HG02588 (cell line): ENCODE data around the gene PCNX3.
A peak's percentile ranks its signal among the peaks of the same experiment; 100 is the strongest.
"Not testable (repeated sequence)": the region's sequence is repeated elsewhere in the genome, so short reads cannot be mapped to it uniquely, and the experiment has no call there.

Experiments
- ATAC-seq: cut with Tn5 transposase; IDR thresholded peaks from one replicate; pipeline ENCODE4 v1.9.1; 2021; ENCODE audit warnings: mild to moderate bottlenecking, moderate library complexity; ENCODE audit not compliant: unreplicated experiment

PCNX3 gene

GRCh38 chr11:65637794-65638419 lies 22.3 kb downstream of the PCNX3 start, which contains the start of gene SIPA1:
SIPA1 (plus strand) TSS chr11:65638101; CDS start chr11:65640922, 2,821 bp downstream.
- ATAC-seq = peak; percentile 42

- not testable (repeated sequence) for ATAC-seq
Measured at GRCh38 chr11:65639228-65639597, 23.6 kb downstream of the PCNX3 start.

DNA sequence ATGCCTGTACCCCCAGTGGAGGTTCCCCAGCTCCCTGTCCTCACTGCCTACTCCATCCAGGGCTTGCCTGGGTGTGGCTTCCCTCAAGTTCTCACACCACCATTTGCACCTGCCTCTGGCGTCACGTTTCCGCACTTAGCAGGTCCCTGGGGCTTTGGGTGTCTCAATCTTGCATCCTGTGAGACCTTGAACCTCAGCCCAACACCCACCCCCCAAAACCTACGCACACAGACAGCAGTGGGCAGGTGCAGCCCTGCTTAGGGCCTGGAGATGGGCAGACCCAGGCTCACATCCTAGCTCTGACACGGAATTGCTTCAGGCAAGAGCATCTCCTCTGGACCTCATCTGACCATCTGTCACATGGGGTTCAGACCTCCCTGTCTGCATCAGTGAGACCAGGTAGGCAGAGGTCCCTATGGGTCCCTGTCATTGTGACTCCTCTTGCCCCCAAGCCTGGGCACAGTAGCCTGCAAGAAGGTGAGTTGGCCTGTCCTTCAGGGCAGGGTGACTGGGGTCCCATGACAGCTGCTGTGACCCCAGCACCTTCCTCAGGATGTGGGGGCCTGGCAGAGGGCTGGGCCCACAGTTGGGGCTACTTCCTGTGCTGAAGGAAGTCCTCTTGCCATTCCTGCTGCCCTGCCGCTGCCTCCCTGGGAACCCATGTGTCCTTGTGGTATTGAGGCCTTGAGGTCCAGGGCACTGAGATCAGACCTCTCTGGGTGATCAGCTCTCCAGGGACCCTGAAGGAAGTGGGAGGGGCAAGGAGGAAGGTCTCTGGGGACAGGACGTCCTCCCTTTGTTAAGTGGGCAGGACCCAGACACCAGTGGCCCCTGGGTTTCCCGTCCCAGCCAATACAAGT lies 24.3 kb downstream of the PCNX3 start:
- peak; percentile 38 for ATAC-seq

- no peak for ATAC-seq
Measured at GRCh38 chr11:65640483-65641296, 25.1 kb downstream of the PCNX3 start.

- ATAC-seq = no peak
Measured at GRCh38 chr11:65641297-65642013, 25.9 kb downstream of the PCNX3 start.

DNA sequence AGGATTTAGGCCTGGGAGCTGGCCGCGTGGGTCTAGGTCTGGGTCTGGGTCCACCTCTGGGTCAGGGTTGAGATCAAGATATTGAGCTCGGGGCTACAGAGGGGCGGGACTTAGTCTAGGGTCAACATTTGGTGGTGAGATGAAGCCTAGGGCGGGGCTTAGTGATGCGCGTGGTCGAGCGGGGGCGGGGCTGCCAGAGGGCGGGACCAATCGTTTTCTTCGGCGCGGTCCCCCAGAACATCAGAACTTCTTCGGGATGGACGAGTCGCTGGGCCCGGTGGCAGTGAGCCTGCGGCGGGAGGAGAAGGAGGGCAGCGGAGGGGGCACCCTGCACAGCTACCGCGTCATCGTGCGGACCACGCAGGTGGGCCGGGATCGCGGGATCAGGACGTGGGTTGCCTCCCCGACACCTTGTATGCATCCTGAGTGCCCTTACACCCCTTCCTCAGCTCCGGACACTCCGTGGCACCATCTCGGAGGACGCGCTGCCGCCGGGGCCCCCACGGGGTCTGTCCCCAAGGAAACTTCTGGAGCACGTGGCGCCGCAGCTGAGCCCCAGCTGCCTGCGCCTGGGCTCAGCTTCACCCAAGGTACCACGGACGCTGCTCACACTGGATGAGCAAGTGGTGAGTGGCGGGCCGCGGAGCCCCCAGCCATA lies 26.6 kb downstream of the PCNX3 start:
- no peak for ATAC-seq

GRCh38 chr11:65643971-65644370 lies 28.4 kb downstream of the PCNX3 start:
- no peak for ATAC-seq

DNA sequence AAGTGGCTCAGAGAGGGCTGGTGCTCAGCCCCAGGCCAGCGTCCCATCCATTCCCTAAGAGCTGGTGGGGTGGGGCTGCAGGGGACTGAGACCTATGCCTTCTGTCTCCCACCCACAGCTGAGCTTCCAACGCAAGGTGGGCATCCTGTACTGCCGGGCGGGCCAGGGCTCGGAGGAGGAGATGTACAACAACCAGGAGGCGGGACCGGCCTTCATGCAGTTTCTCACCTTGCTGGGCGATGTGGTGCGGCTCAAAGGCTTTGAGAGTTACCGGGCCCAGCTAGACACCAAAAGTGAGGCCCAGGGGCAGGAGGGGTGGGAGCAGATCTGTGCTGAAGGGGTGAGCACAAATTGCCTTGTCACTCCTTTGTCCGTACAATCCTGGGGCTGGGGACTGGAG lies 29.3 kb downstream of the PCNX3 start:
- no peak for ATAC-seq

DNA sequence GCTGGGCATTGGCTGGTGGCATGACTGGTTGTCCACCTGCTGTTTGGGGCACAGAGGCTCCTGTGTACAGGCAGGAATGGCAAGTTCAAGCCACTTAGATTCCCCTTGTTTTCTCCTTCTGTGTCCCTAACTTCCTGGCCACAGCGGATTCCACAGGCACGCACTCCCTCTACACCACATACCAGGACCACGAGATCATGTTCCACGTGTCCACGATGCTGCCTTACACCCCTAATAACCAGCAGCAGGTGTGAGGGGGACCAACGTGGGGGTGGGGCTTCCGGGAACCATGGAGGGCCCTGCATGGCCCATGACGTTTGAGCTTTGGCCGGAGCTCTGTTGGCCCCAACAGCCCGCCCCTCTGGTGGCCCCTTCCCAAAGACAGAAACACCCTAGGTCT lies 30.1 kb downstream of the PCNX3 start:
- no peak for ATAC-seq

DNA sequence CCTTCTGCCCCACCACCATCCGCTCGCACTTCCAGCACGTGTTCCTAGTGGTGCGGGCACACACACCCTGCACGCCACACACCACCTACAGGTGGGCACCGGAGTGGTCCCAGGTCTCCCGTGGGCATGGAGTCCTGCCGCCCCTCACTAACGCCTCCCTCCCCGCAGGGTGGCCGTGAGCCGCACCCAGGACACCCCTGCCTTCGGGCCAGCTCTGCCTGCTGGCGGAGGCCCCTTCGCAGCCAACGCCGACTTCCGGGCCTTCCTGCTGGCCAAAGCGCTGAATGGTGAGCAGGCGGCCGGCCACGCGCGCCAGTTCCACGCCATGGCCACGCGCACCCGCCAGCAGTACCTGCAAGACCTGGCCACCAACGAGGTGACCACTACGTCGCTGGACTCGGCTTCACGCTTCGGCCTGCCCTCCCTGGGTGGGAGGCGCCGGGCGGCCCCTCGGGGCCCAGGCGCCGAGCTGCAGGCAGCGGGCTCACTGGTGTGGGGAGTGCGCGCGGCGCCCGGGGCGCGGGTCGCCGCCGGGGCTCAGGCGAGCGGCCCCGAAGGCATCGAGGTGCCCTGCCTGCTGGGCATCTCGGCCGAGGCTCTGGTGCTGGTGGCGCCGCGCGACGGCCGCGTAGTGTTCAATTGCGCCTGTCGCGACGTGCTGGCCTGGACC lies 30.8 kb downstream of the PCNX3 start:
- ATAC-seq = no peak

- ATAC-seq = no peak
Measured at GRCh38 chr11:65646958-65647701, 31.6 kb downstream of the PCNX3 start.

DNA sequence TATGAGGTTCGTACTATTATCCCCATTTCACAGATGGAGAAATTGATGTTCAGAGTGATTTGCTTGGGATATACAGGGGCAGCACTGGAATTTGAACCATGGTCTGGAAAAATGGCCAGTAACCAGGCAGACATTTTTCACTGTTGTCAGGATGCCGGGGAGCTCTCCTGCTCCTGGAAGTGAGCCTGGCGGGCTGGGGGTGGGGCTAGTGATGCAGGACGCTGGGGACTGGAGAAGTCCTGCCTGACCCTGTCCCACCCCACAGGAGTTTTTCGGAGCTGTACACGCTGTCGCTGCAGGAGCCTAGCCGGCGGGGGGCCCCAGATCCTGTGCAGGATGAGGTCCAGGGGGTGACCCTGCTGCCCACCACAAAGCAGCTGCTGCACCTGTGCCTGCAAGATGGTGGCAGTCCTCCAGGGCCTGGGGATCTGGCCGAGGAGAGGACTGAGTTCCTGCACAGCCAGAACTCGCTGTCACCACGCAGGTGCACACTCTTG lies 33.5 kb downstream of the PCNX3 start:
- no peak for ATAC-seq

- ATAC-seq = no peak
Measured at GRCh38 chr11:65649656-65650546, 34.3 kb downstream of the PCNX3 start.

DNA sequence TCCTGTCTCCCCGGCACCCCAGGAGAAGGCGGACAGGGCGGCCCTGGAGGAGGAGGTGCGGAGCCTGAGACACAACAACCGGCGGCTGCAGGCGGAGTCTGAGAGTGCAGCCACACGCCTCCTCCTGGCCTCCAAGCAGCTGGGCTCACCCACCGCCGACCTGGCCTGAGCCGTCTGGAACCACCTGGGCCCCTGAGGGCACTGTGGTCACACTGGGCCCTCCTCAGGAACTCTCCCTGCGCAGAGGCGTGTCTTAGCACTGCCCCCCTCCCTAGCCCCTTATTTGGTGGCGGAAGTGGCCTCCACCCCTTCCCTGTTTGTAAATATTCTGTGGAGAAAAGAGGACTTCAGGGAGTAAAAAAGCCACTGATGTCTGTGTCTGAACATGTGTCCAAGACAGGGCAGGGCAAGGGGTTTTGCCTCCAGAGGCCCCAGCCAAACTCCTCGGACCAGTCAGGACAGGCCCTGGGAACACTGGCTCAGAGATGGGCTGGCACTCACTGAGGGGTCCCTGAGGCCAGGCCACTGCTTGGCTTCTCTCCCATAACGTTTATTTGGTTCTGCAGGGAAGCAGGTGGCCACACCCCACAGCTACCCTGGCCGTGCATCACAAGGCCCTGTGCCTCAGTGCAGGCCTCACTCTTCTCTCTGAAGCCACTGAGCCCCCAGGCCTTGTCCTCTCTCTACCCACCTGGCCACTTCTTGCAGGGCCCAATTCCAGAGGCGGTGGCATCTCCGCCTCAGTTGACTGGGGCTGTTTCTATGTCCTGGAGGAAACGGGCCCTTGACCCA lies 35.2 kb downstream of the PCNX3 start:
- no peak for ATAC-seq

DNA sequence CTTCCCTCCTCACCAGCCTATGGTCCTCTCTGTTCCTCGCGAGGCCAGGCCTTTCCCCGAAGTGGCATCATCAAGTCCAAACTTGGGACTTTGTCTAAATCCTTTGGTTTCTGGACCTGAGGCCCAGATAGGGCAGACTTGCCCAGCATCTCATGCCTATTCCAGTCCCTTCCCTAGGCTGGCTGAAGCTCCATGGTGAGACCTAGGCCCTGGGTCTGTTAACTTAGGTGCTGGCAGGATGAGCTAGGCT lies 35.7 kb downstream of the PCNX3 start:
- ATAC-seq = no peak

DNA sequence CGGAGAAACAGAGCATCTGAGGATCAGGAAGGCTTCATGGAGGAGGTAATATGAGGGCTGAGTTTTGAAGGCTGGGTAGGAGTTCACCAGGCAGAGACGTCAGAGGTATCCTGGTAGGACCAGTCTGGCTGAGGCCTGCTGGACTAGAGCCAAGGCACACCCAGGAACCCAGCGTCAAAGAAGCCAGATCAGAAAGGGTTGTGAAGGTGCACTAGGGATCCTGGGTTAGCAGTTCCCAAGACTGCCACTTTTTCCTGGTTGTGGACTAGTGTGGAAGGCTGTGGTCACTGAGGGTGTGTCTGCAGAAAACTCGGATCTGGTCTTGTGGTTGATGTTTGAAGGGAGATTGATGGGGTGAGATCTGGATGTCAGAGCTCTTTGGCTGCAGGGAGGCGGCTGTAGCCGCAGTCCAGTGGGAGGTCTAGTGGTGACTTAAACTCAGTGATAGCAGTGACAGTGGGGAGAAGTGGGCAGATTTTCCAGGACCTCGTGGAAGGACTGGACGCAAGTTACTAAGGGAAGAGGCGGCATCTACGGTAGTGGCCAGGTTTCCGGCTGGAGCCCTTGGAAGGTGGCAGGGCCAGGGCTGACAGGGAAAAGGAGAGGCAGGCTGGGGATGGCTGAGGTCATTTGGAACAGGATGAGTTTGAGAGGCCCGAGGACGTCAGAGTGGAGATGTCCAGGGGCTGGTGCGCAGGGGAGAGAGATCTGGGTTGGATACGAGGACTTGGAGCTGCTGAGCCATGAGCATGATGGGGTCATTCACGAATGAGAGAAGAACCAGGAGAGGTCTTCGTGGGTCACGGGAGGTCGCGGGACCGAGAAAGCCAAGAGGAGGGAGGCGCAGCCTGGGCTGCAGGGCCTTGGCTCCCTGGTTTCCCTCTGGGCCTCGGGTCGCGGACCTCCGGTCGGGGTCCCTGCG lies 36.3 kb downstream of the PCNX3 start:
- ATAC-seq = no peak
